HCT116 (cell line): Measurements from ENCODE around the gene TPMT. TPM values are rescaled to one million over a fixed set of nuclear protein-coding genes. Genes with fewer than 3 reads are reported as not detected.

Experiments used
- ATAC-seq: fragments of 200-7000 bp; cut with Tn5 transposase; 2 replicates; pipeline ENCODE4 v1.9.1; 2020; ENCODE audit warnings: mild to moderate bottlenecking, moderate library complexity
- BruUV-seq: library from RNA; stranded (reverse); fragments of 400-500 nt; replicated peaks from 2 replicates; lab custom pipeline; 2021; lab: Mats Ljungman, UMichigan
- CTCF ChIA-PET: fragments of 300-600 bp; sonication (Branson Sonifier 250); formaldehyde crosslinking; loops from one replicate; lab custom pipeline; 2021; ENCODE audit warnings: antibody characterized with exemption; lab: Charles Lee
- POLR2A ChIA-PET: fragments of 300-600, 350-600 bp; sonication (Branson Sonifier 250); formaldehyde crosslinking; loops from one replicate; lab custom pipeline; 2021; ENCODE audit warnings: antibody characterized with exemption; lab: Charles Lee
- RAD21 ChIA-PET, 2 experiments: fragments of 300-600 bp; sonication (Branson Sonifier 250); formaldehyde crosslinking; loops; one replicate each; lab custom pipeline; 2023; ENCODE audit warnings: low total read pairs in 2 of 2; ENCODE audit not compliant: uncharacterized antibody in 2 of 2, unreplicated experiment in 2 of 2, low non-redundant PET in 1 of 2; lab: Charles Lee
- DNase-seq: peaks from one replicate; pipeline ENCODE4 v3.0.0-alpha.2; 2010; ENCODE audit warnings: low read depth, low spot score
- H2AFZ ChIP-seq: fragments of 200-600 bp; shearing (Covaris generic), sonication (generic); 2 replicates; pipeline ENCODE4 v1.6.1; 2017; ENCODE audit warnings: low read depth, mixed run types, mixed read lengths, antibody characterized with exemption, low read length; ENCODE audit not compliant: poor library complexity, severe bottlenecking
- H3K27ac ChIP-seq: 2 replicates; pipeline ENCODE4 v1.5.1; 2012; ENCODE audit warnings: low read depth, low read length
- H3K27me3 ChIP-seq: fragments of 200-600 bp; sonication (generic); 2 replicates; pipeline ENCODE4 v1.6.1; 2016; ENCODE audit warnings: mixed run types, low read length, mixed read lengths; ENCODE audit not compliant: insufficient read depth
- H3K36me3 ChIP-seq, 2 experiments: fragments of 200-500 bp in 1 of 2; fragments of 200-600 bp in 1 of 2; sonication (Bioruptor generic) in 1 of 2; sonication (generic) in 1 of 2; 2 replicates each; pipeline versions ENCODE4 v1.5.1 to v1.6.1; 2014 to 2016; ENCODE audit warnings: low read length in 2 of 2, inconsistent platforms in 1 of 2, mixed read lengths in 1 of 2, mixed run types in 1 of 2; ENCODE audit not compliant: insufficient read depth in 2 of 2, control insufficient read depth in 1 of 2
- H3K4me1 ChIP-seq, 2 experiments: fragments of 200-600 bp in 1 of 2; sonication (generic) in 1 of 2; 2 replicates each; pipeline versions ENCODE4 v1.5.1 to v1.6.1; 2012 to 2017; ENCODE audit warnings: low read length in 2 of 2, inconsistent platforms in 1 of 2, mild to moderate bottlenecking in 1 of 2, mixed read lengths in 1 of 2, mixed run types in 1 of 2, moderate library complexity in 1 of 2; ENCODE audit not compliant: insufficient read depth in 2 of 2, control insufficient read depth in 1 of 2
- H3K4me2 ChIP-seq: fragments of 200-600 bp; sonication (generic); 2 replicates; pipeline ENCODE4 v1.6.1; 2017; ENCODE audit warnings: mixed run types, low read length, mixed read lengths
- H3K4me3 ChIP-seq, 2 experiments: fragments of 200-600 bp in 1 of 2; sonication (generic) in 1 of 2; replicated peaks in 1 of 2; 2 replicates each; pipeline ENCODE4 v1.5.1; 2011 to 2016; ENCODE audit warnings: low read length in 2 of 2, control low read depth in 1 of 2, low read depth in 1 of 2, mild to moderate bottlenecking in 1 of 2, mixed read lengths in 1 of 2, mixed run types in 1 of 2
- H3K79me2 ChIP-seq: fragments of 200-600 bp; sonication (generic); 2 replicates; pipeline ENCODE4 v1.6.1; 2017; ENCODE audit warnings: mild to moderate bottlenecking, mixed run types, low read length, moderate library complexity, mixed read lengths; ENCODE audit not compliant: insufficient read depth
- H3K9ac ChIP-seq: fragments of 200-600 bp; sonication (generic); 2 replicates; pipeline ENCODE4 v1.6.1; 2016; ENCODE audit warnings: low read length, mixed read lengths
- H3K9me2 ChIP-seq: fragments of 200-600 bp; sonication (generic), shearing (Covaris generic); 2 replicates; pipeline ENCODE4 v1.6.1; 2017; ENCODE audit warnings: mixed run types, mild to moderate bottlenecking, moderate library complexity; ENCODE audit not compliant: insufficient read depth
- H3K9me3 ChIP-seq, 2 experiments: fragments of 200-500 bp in 1 of 2; fragments of 200-600 bp in 1 of 2; sonication (Bioruptor generic) in 1 of 2; sonication (generic) in 1 of 2; 2 replicates each; pipeline ENCODE4 v1.6.1; 2014 to 2017; ENCODE audit warnings: low read length in 2 of 2, mixed read lengths in 2 of 2, inconsistent platforms in 1 of 2, low read depth in 1 of 2, mild to moderate bottlenecking in 1 of 2, mixed run types in 1 of 2, moderate library complexity in 1 of 2; ENCODE audit not compliant: control insufficient read depth in 1 of 2, insufficient read depth in 1 of 2
- H4K20me1 ChIP-seq: fragments of 200-600 bp; sonication (generic), shearing (Covaris generic); 2 replicates; pipeline ENCODE4 v1.6.1; 2017; ENCODE audit warnings: mixed run types, mild to moderate bottlenecking, moderate library complexity; ENCODE audit not compliant: insufficient read depth
- CTCF ChIP-seq, 3 experiments: fragments of 200-600 bp in 1 of 3; sonication (generic) in 1 of 3; IDR thresholded peaks in 2 of 3; conservative IDR thresholded peaks in 1 of 3; 2 replicates each; pipeline ENCODE4 v1.5.1; 2012 to 2017; ENCODE audit warnings: low read depth in 2 of 3, low read length in 2 of 3, antibody characterized with exemption in 1 of 3, borderline replicate concordance in 1 of 3, control low read depth in 1 of 3, mild to moderate bottlenecking in 1 of 3, mixed read lengths in 1 of 3, mixed run types in 1 of 3, moderate library complexity in 1 of 3; ENCODE audit not compliant: insufficient read depth in 1 of 3
- FOSL1 ChIP-seq: IDR thresholded peaks from 2 replicates; pipeline ENCODE4 v1.6.1; 2012; ENCODE audit warnings: low read depth
- POLR2AphosphoS5 ChIP-seq: IDR thresholded peaks from 2 replicates; pipeline ENCODE4 v1.6.1; 2011; ENCODE audit warnings: mild to moderate bottlenecking, low read depth, low read length, moderate library complexity
- intact Hi-C: fragments of 100-400 bp; cut with micrococcal nuclease; formaldehyde crosslinking; loops from 2 replicates; pipeline ENCODE4 v1.10.0; 2022
- total RNA-seq: library from RNA; stranded (reverse); gene quantifications from one replicate; pipeline ENCODE4 v1.2.1, GENCODE V29; 2021; ENCODE audit not compliant: unreplicated experiment

The TPMT gene
- total RNA-seq, 1 experiment from 2014 or later: 10.1 TPM

- intact Hi-C loops: no loop called here
- no peak for ATAC-seq
- Histone ChIP-seq H3K79me2 (no peaks in the 10 kb centered on the region), H3K27ac (no peak overlapping the region)
- DNase-seq: no peak
- CTCF ChIA-PET: no interaction called here
- TF ChIP-seq POLR2AphosphoS5 (no peak), CTCF (IDR thresholded peaks at IDR 0.05 in 2 of 3, conservative IDR thresholded peaks at IDR 0.05 in 1 of 3; ENCODE audit: borderline replicate concordance in 1 of 3, insufficient read depth in 1 of 3, low read depth in 2 of 3, low read length in 2 of 3) (no peak)
- TF ChIP-seq, all 23 proteins: peak for 0
- no peaks in the 10 kb centered on the region for H4K20me1 ChIP-seq
- H3K36me3 ChIP-seq: no peaks in the 10 kb centered on the region
- H3K4me3 ChIP-seq: no peak overlapping the region
- no peaks in the 10 kb centered on the region for H3K4me1 ChIP-seq
- H3K9me3 ChIP-seq: no peaks in the 10 kb centered on the region
- BruUV-seq: no TSS peak
- no peaks in the 10 kb centered on the region for H3K9me2 ChIP-seq
- ChIA-PET RAD21 (no interaction called here), POLR2A (no interaction called here)
- no peaks in the 10 kb centered on the region for H3K27me3 ChIP-seq
- H2AFZ ChIP-seq: no peak overlapping the region
- H3K9ac ChIP-seq: no peak overlapping the region
- H3K4me2 ChIP-seq: no peak overlapping the region
Observed at GRCh38 chr6:18136260-18136659, 18.6 kb downstream of the TPMT start.

- H2AFZ ChIP-seq: no peak overlapping the region
- H3K79me2 ChIP-seq: no peaks in the 10 kb centered on the region
- no peak for DNase-seq
- H3K27ac ChIP-seq: no peak overlapping the region
- no peak for ATAC-seq
- H3K4me1 ChIP-seq: no peaks in the 10 kb centered on the region
- ChIA-PET RAD21 (no interaction called here), CTCF (no interaction called here), POLR2A (no interaction called here)
- no peak for TF ChIP-seq FOSL1
- H3K4me2 ChIP-seq: no peak overlapping the region
- no peaks in the 10 kb centered on the region for H3K27me3 ChIP-seq
- H3K9me2 ChIP-seq: no peaks in the 10 kb centered on the region
- H3K4me3 ChIP-seq: no peak overlapping the region
- H3K9me3 ChIP-seq: no peaks in the 10 kb centered on the region
- intact Hi-C loops: no loop called here
- H3K9ac ChIP-seq: no peak overlapping the region
- H3K36me3 ChIP-seq: no peaks in the 10 kb centered on the region
- H4K20me1 ChIP-seq: no peaks in the 10 kb centered on the region
- BruUV-seq: no TSS peak
Observed at GRCh38 chr6:18135171-18135570, 19.7 kb downstream of the TPMT start.
